Endothelial cell of umbilical vein (primary cell): Measurements from ENCODE around the gene HIVEP1. TPM values are rescaled to one million over a fixed set of nuclear protein-coding genes. Genes with fewer than 3 reads are reported as not detected.
A peak's percentile ranks its signal among the peaks of the same experiment; 100 is the strongest.

ENCODE experiments used
- BruUV-seq: library from RNA; stranded (reverse); fragments of 400-500 nt; replicated peaks from 2 replicates; lab custom pipeline; 2021; lab: Mats Ljungman, UMichigan
- CTCF ChIA-PET: fragments of 300-600, 350-600 bp; sonication (Branson Sonifier 250); formaldehyde crosslinking; loops from one replicate; lab custom pipeline; 2021; ENCODE audit warnings: antibody characterized with exemption, inconsistent platforms; lab: Charles Lee
- POLR2A ChIA-PET: fragments of 300-600, 350-600 bp; sonication (Branson Sonifier 250); formaldehyde crosslinking; loops from one replicate; lab custom pipeline; 2021; ENCODE audit warnings: antibody characterized with exemption, inconsistent platforms; lab: Charles Lee
- DNase-seq: peaks from one replicate; pipeline ENCODE4 v3.0.0-alpha.2; 2011; ENCODE audit warnings: low read depth, low spot score
- FAIRE-seq: peaks from 2 replicates; lab custom pipeline; 2011; peaks lifted over from hg19 to GRCh38; lab: Jason Lieb, UNC
- H2AFZ ChIP-seq: 2 replicates; pipeline ENCODE4 v1.6.0; 2012; ENCODE audit warnings: low read depth, low read length, control low read depth, inconsistent platforms
- H3K27ac ChIP-seq: 2 replicates; pipeline ENCODE4 v1.5.1; 2011; ENCODE audit warnings: low read depth, mild to moderate bottlenecking, control low read depth, low read length, moderate library complexity; ENCODE audit not compliant: insufficient read depth
- H3K27me3 ChIP-seq, 2 experiments: 2 replicates each; pipeline versions ENCODE4 v1.6.0 to v1.6.1; 2011; ENCODE audit warnings: low read length in 2 of 2, mixed read lengths in 1 of 2; ENCODE audit not compliant: control insufficient read depth in 2 of 2, insufficient read depth in 2 of 2
- H3K36me3 ChIP-seq, 2 experiments: 2 replicates in 1 of 2; 3 replicates in 1 of 2; pipeline ENCODE4 v1.5.1; 2011; ENCODE audit warnings: low read length in 2 of 2, mild to moderate bottlenecking in 1 of 2, moderate library complexity in 1 of 2; ENCODE audit not compliant: control insufficient read depth in 2 of 2, insufficient read depth in 2 of 2; ENCODE audit errors: extremely low read depth in 1 of 2
- H3K4me1 ChIP-seq: 3 replicates; pipeline ENCODE4 v1.5.1; 2011; ENCODE audit warnings: mild to moderate bottlenecking, low read length; ENCODE audit not compliant: control insufficient read depth, insufficient read depth; ENCODE audit errors: extremely low read depth
- H3K4me2 ChIP-seq: 2 replicates; pipeline ENCODE4 v1.6.1; 2011; ENCODE audit warnings: low read length, control low read depth, mixed read lengths; ENCODE audit not compliant: insufficient read depth
- H3K4me3 ChIP-seq, 3 experiments: fragments of 200-600 bp in 1 of 3; sonication (generic), shearing (Covaris generic) in 1 of 3; replicated peaks in 1 of 3; 2 replicates each; pipeline ENCODE4 v1.5.1; 2011 to 2016; ENCODE audit warnings: control low read depth in 3 of 3, low read length in 3 of 3, mild to moderate bottlenecking in 2 of 3, inconsistent platforms in 1 of 3, low read depth in 1 of 3, moderate library complexity in 1 of 3; ENCODE audit not compliant: insufficient read depth in 1 of 3
- H3K79me2 ChIP-seq: 2 replicates; pipeline ENCODE4 v1.6.0; 2012; ENCODE audit warnings: low read length, inconsistent platforms; ENCODE audit not compliant: control insufficient read depth, insufficient read depth
- H3K9ac ChIP-seq: replicated peaks from 2 replicates; pipeline ENCODE3; 2011; ENCODE audit warnings: low read length, control low read depth; ENCODE audit not compliant: insufficient read depth; ENCODE audit errors: extremely low read depth
- H3K9me1 ChIP-seq: replicated peaks from 3 replicates; pipeline ENCODE4 v1.6.0; 2011; ENCODE audit warnings: mild to moderate bottlenecking, low read length; ENCODE audit not compliant: control insufficient read depth, insufficient read depth; ENCODE audit errors: extremely low read depth
- H3K9me3 ChIP-seq: replicated peaks from 2 replicates; pipeline ENCODE4 v1.5.1; 2012; ENCODE audit warnings: low read length, inconsistent platforms; ENCODE audit not compliant: control insufficient read depth, insufficient read depth
- H4K20me1 ChIP-seq: replicated peaks from 2 replicates; pipeline ENCODE3; 2011; ENCODE audit warnings: mild to moderate bottlenecking, low read length; ENCODE audit not compliant: control insufficient read depth, insufficient read depth; ENCODE audit errors: extremely low read depth
- CTCF ChIP-seq, 2 donors: IDR thresholded peaks; 1 replicate in 1 of 2; 2 replicates in 1 of 2; pipeline ENCODE4 v1.5.1; 2011; ENCODE audit warnings: low read length in 2 of 2, mild to moderate bottlenecking in 2 of 2, moderate library complexity in 2 of 2, control low read depth in 1 of 2, inconsistent platforms in 1 of 2, low read depth in 1 of 2; ENCODE audit not compliant: insufficient read depth in 1 of 2; ENCODE audit errors: extremely low read depth in 1 of 2
- EZH2 ChIP-seq: IDR thresholded peaks from 2 replicates; pipeline ENCODE4 v1.6.1; 2012; ENCODE audit warnings: borderline replicate concordance, low read depth, mild to moderate bottlenecking, moderate library complexity, low read length, inconsistent platforms; ENCODE audit not compliant: severe bottlenecking
- FOS ChIP-seq: IDR thresholded peaks from 2 replicates; pipeline ENCODE4 v1.6.1; 2011; ENCODE audit warnings: mild to moderate bottlenecking, low read length, moderate library complexity, borderline replicate concordance; ENCODE audit not compliant: insufficient read depth
- GATA2 ChIP-seq: IDR thresholded peaks from 2 replicates; pipeline ENCODE4 v1.7.0; 2011; ENCODE audit warnings: low read depth, mild to moderate bottlenecking, moderate library complexity, mixed read lengths, low read length; ENCODE audit not compliant: insufficient read length, insufficient read depth
- JUN ChIP-seq: IDR thresholded peaks from 2 replicates; pipeline ENCODE4 v1.6.1; 2011; ENCODE audit warnings: borderline replicate concordance, low read depth; ENCODE audit not compliant: insufficient read length, insufficient read depth
- MAX ChIP-seq: IDR thresholded peaks from 2 replicates; pipeline ENCODE4 v1.6.1; 2011; ENCODE audit not compliant: insufficient read depth, insufficient read length
- MYC ChIP-seq: IDR thresholded peaks from one replicate; pipeline ENCODE4 v1.6.1; 2011; ENCODE audit warnings: mild to moderate bottlenecking, low read depth, low read length
- POLR2A ChIP-seq: IDR thresholded peaks from 2 replicates; pipeline ENCODE4 v1.6.1; 2012; ENCODE audit warnings: low read depth, mild to moderate bottlenecking, control low read depth, low read length
- POLR2AphosphoS5 ChIP-seq: IDR thresholded peaks from 2 replicates; pipeline ENCODE4 v1.6.1; 2012; ENCODE audit warnings: low read depth, mild to moderate bottlenecking, control low read depth, low read length, moderate library complexity; ENCODE audit not compliant: insufficient read depth
- dilution Hi-C: fragments of 300-500 bp; cut with MboI; formaldehyde crosslinking; loops from one replicate; pipeline ENCODE4 v1.15.0; 2019; ENCODE audit warnings: low sequenced_read_pairs; ENCODE audit not compliant: extremely low pct_ligation_motif_present
- intact Hi-C: fragments of 100-400 bp; cut with micrococcal nuclease; formaldehyde crosslinking; loops from one replicate; pipeline ENCODE4 v1.10.0; 2022
- polyA plus RNA-seq, 4 experiments: library from polyadenylated mRNA; depleted of rRNA in 3 of 4; stranded (reverse) in 3 of 4; unstranded in 1 of 4; fragments of >200 nt; gene quantifications; 2 replicates each; pipeline versions ENCODE4 v1.2.1 to v1.2.3, GENCODE V29; 2011 to 2012; ENCODE audit warnings: missing spikeins in 1 of 4
- total RNA-seq: library from RNA; stranded (reverse); gene quantifications from 2 replicates; pipeline ENCODE4 v1.2.3, GENCODE V29; 2021

HIVEP1 gene
- total and polyA plus RNA-seq, 2 donors (not counting 3 experiments of a cell fraction or from before 2014, with no cell fraction given) = 33.5 to 49.2 TPM

- Histone ChIP-seq H3K27me3 (no peaks in the 10 kb centered on the region), H3K4me3 (peak overlapping the region; percentile 34 to 96 (median 63)), H2AFZ (peak overlapping the region; percentile 50), H3K36me3 (no peaks in the 10 kb centered on the region), H3K9ac (peak overlapping the region; percentile 100), H3K9me3 (no peaks in the 10 kb centered on the region), H3K4me2 (peak overlapping the region; percentile 99), H3K4me1 (peaks cover 38% of the 10 kb centered on the region), H4K20me1 (no peaks in the 10 kb centered on the region), H3K27ac (peak overlapping the region; percentile 98), H3K9me1 (no peaks in the 10 kb centered on the region), H3K79me2 (peaks cover 39% of the 10 kb centered on the region)
- dilution Hi-C loops = no loop called here
- DNase-seq = no peak
- FAIRE-seq = no peak
- intact Hi-C loops = loop anchor here (1.0 to 10.0 kb wide), 12 partner anchors 137 to 796 kb away; partner anchors contain the start of gene EDN1
- ChIA-PET POLR2A (interaction anchor here (0.6 to 2.0 kb wide), 5 partner anchors 113 to 401 kb away, joined by 3 to 10 read pairs (median 4); partner anchors contain the start of gene EDN1), CTCF (interaction anchor here (1.3 to 2.0 kb wide), 2 partner anchors 312 to 355 kb away, joined by 4 to 13 read pairs; no protein-coding TSS in a partner anchor)
- TF ChIP-seq GATA2 (no peak), JUN (no peak), POLR2AphosphoS5 (no peak), EZH2 (no peak), POLR2A (no peak), CTCF (IDR thresholded peaks at IDR 0.05; ENCODE audit: extremely low read depth in 1 of 2, insufficient read depth in 1 of 2, low read depth in 1 of 2, low read length in 2 of 2) (no peak), MAX (no peak), FOS (no peak), MYC (no peak)
- no TSS peak for BruUV-seq
Measured at GRCh38 chr6:12010635-12011275, 1.4 kb upstream of the HIVEP1 start.
